Measurements from ENCODE around the gene PPME1.
"Not testable (repeated sequence)": the region's sequence is repeated elsewhere in the genome, so short reads cannot be mapped to it uniquely, and the experiment has no call there.

PPME1 gene

GRCh38 chr11:74170694-74171629 is at the start of gene PPME1, which contains the start of gene C2CD3:
PPME1 (plus strand) TSS chr11:74171289; CDS start chr11:74171422, 133 bp downstream.
C2CD3 (minus strand) TSS chr11:74171002; CDS start chr11:74170792, 210 bp downstream.
- peak; percentile 93 to 96 for DNase-seq (ENCODE audit: low read depth in 2 of 2)

- no peak for DNase-seq (ENCODE audit: low read depth in 2 of 2)
Observed at GRCh38 chr11:74121804-74122203, 49.3 kb upstream of the PPME1 start.

- DNase-seq (ENCODE audit: low read depth in 2 of 2): no peak
Observed at GRCh38 chr11:74123008-74123448, 48.1 kb upstream of the PPME1 start.

- DNase-seq (ENCODE audit: low read depth in 2 of 2): not testable (repeated sequence)
Observed at GRCh38 chr11:74129121-74129520, 42.0 kb upstream of the PPME1 start.

- no peak for DNase-seq (ENCODE audit: low read depth in 2 of 2)
Observed at GRCh38 chr11:74132833-74133232, 38.3 kb upstream of the PPME1 start.

- no peak for DNase-seq (ENCODE audit: low read depth in 2 of 2)
Observed at GRCh38 chr11:74133436-74133835, 37.7 kb upstream of the PPME1 start.

GRCh38 chr11:74134661-74135060 is 36.4 kb upstream of the PPME1 start:
- DNase-seq (ENCODE audit: low read depth in 2 of 2): no peak

- DNase-seq (ENCODE audit: low read depth in 2 of 2): no peak
Observed at GRCh38 chr11:74135127-74135840, 35.8 kb upstream of the PPME1 start.

GRCh38 chr11:74138021-74138420 is 33.1 kb upstream of the PPME1 start:
- DNase-seq (ENCODE audit: low read depth in 2 of 2): no peak

- no peak for DNase-seq (ENCODE audit: low read depth in 2 of 2)
Observed at GRCh38 chr11:74138572-74138971, 32.5 kb upstream of the PPME1 start.

- no peak for DNase-seq (ENCODE audit: low read depth in 2 of 2)
Observed at GRCh38 chr11:74139151-74139918, 31.8 kb upstream of the PPME1 start.

GRCh38 chr11:74139919-74140431 is 31.1 kb upstream of the PPME1 start:
- DNase-seq (ENCODE audit: low read depth in 2 of 2): not testable (repeated sequence)

GRCh38 chr11:74141241-74141695 is 29.8 kb upstream of the PPME1 start:
- no peak for DNase-seq (ENCODE audit: low read depth in 2 of 2)

- no peak for DNase-seq (ENCODE audit: low read depth in 2 of 2)
Observed at GRCh38 chr11:74141908-74142307, 29.2 kb upstream of the PPME1 start.

GRCh38 chr11:74142624-74143023 is 28.5 kb upstream of the PPME1 start:
- DNase-seq (ENCODE audit: low read depth in 2 of 2): no peak

GRCh38 chr11:74144592-74144991 is 26.5 kb upstream of the PPME1 start:
- no peak for DNase-seq (ENCODE audit: low read depth in 2 of 2)

- no peak for DNase-seq (ENCODE audit: low read depth in 2 of 2)
Observed at GRCh38 chr11:74147199-74147929, 23.7 kb upstream of the PPME1 start.

- no peak for DNase-seq (ENCODE audit: low read depth in 2 of 2)
Observed at GRCh38 chr11:74153224-74153623, 17.9 kb upstream of the PPME1 start.

- no peak for DNase-seq (ENCODE audit: low read depth in 2 of 2)
Observed at GRCh38 chr11:74154620-74155281, 16.3 kb upstream of the PPME1 start.

GRCh38 chr11:74157169-74157568 is 13.9 kb upstream of the PPME1 start:
- no peak for DNase-seq (ENCODE audit: low read depth in 2 of 2)

Data from stimulated activated CD8-positive, alpha-beta memory T cell treated with anti-CD3 and anti-CD28 coated beads, Interleukin-2, amount 100 ng/mL, for 48 hours (primary cell).